GM12878 (cell line): ENCODE data around the gene BATF3. TPM values are rescaled to one million over a fixed set of nuclear protein-coding genes. Genes with fewer than 3 reads are reported as not detected.
A peak's percentile ranks its signal among the peaks of the same experiment; 100 is the strongest.

Experiments used
- ATAC-seq: fragments of 200-7000 bp; cut with Tn5 transposase; 3 replicates; pipeline ENCODE4 v1.9.1; 2020; ENCODE audit warnings: mild to moderate bottlenecking, moderate library complexity
- BruUV-seq: library from RNA; stranded (reverse); fragments of 400-500 nt; replicated peaks from 2 replicates; lab custom pipeline; 2021; lab: Mats Ljungman, UMichigan
- CTCF ChIA-PET: fragments of 300-600 bp; sonication (Branson Sonifier 250); formaldehyde crosslinking; extraction: SDS; loops from one replicate; lab custom pipeline; 2021; ENCODE audit warnings: inconsistent platforms; lab: Yijun Ruan, JAX
- POLR2A ChIA-PET: fragments of 350-600 bp; formaldehyde crosslinking; extraction: SDS; loops from one replicate; lab custom pipeline; 2021; ENCODE audit warnings: inconsistent platforms; lab: Charles Lee
- RAD21 ChIA-PET: fragments of 300-600 bp; sonication (Branson Sonifier 250); formaldehyde crosslinking; loops from one replicate; lab custom pipeline; 2023; ENCODE audit warnings: antibody characterized with exemption; ENCODE audit not compliant: unreplicated experiment; lab: Charles Lee
- SMC1A ChIA-PET: fragments of 300-600 bp; sonication (Branson Sonifier 250); formaldehyde crosslinking; loops from one replicate; lab custom pipeline; 2023; ENCODE audit not compliant: unreplicated experiment, uncharacterized antibody; lab: Charles Lee
- DNase-seq: peaks from one replicate; pipeline ENCODE4 v3.0.0-alpha.2; 2011; ENCODE audit warnings: low read depth, low spot score
- FAIRE-seq: peaks from 3 replicates; lab custom pipeline; 2011; peaks lifted over from hg19 to GRCh38; lab: Jason Lieb, UNC
- H2AFZ ChIP-seq: 2 replicates; pipeline ENCODE4 v1.6.0; 2011; ENCODE audit warnings: low read depth, low read length, control low read depth; ENCODE audit not compliant: control insufficient read depth
- H3K27ac ChIP-seq: 2 replicates; pipeline ENCODE4 v1.5.1; 2011; ENCODE audit warnings: control low read depth; ENCODE audit not compliant: control insufficient read depth, insufficient read depth
- H3K27me3 ChIP-seq, 2 experiments: replicated peaks in 1 of 2; 2 replicates each; pipeline versions ENCODE4 v1.6.0 to v1.6.1; 2011; ENCODE audit warnings: low read length in 1 of 2; ENCODE audit not compliant: control insufficient read depth in 2 of 2, insufficient read depth in 2 of 2
- H3K36me3 ChIP-seq, 2 experiments: 2 replicates each; pipeline ENCODE4 v1.5.1; 2011; ENCODE audit warnings: low read length in 1 of 2; ENCODE audit not compliant: control insufficient read depth in 2 of 2, insufficient read depth in 2 of 2
- H3K4me1 ChIP-seq: 2 replicates; pipeline ENCODE4 v1.6.1; 2011; ENCODE audit warnings: mild to moderate bottlenecking, low read length, moderate library complexity, mixed read lengths; ENCODE audit not compliant: control insufficient read depth, insufficient read depth
- H3K4me2 ChIP-seq: 2 replicates; pipeline ENCODE4 v1.6.0; 2011; ENCODE audit warnings: control low read depth; ENCODE audit not compliant: control insufficient read depth, insufficient read depth
- H3K4me3 ChIP-seq: fragments of 200-600 bp; sonication (generic); 2 replicates; pipeline ENCODE4 v1.5.1; 2016
- H3K79me2 ChIP-seq: 2 replicates; pipeline ENCODE4 v1.6.0; 2011; ENCODE audit warnings: low read length; ENCODE audit not compliant: control insufficient read depth, insufficient read depth
- H3K9ac ChIP-seq: 2 replicates; pipeline ENCODE4 v1.8.0; 2011; ENCODE audit warnings: low read length, control low read depth, mixed read lengths; ENCODE audit not compliant: control insufficient read depth, insufficient read depth
- H3K9me3 ChIP-seq: replicated peaks from 3 replicates; pipeline ENCODE4 v1.5.1; 2011; ENCODE audit warnings: mild to moderate bottlenecking, low read length; ENCODE audit not compliant: control insufficient read depth, insufficient read depth
- H4K20me1 ChIP-seq: 2 replicates; pipeline ENCODE4 v1.6.0; 2011; ENCODE audit not compliant: control insufficient read depth, insufficient read depth
- BCL11A ChIP-seq: IDR thresholded peaks from 2 replicates; pipeline ENCODE4 v1.6.1; 2011; ENCODE audit warnings: low read depth, low read length
- CBFB ChIP-seq: IDR thresholded peaks from 2 replicates; pipeline ENCODE4 v1.6.1; 2016; ENCODE audit warnings: antibody characterized with exemption, low read depth
- CREM ChIP-seq: IDR thresholded peaks from 2 replicates; pipeline ENCODE4 v1.6.1; 2014; ENCODE audit warnings: antibody characterized with exemption, low read depth
- IKZF1 ChIP-seq: fragments of 450-650 bp; conservative IDR thresholded peaks from 2 replicates; pipeline ENCODE4 v1.6.1; 2017; ENCODE audit warnings: antibody characterized with exemption, mild to moderate bottlenecking
- JUNB ChIP-seq: IDR thresholded peaks from 2 replicates; pipeline ENCODE4 v1.6.1; 2016; ENCODE audit warnings: antibody characterized with exemption, mild to moderate bottlenecking
- JUND ChIP-seq: IDR thresholded peaks from 2 replicates; pipeline ENCODE4 v1.6.1; 2012; ENCODE audit warnings: low read depth, mild to moderate bottlenecking, low read length, improper control_type of control experiment, moderate library complexity
- MTA3 ChIP-seq: IDR thresholded peaks from 2 replicates; pipeline ENCODE4 v1.6.1; 2012; ENCODE audit warnings: low read length, inconsistent platforms, borderline replicate concordance
- POU2F2 ChIP-seq: IDR thresholded peaks from 3 replicates; pipeline ENCODE4 v1.6.1; 2011; ENCODE audit warnings: low read depth, mild to moderate bottlenecking, low read length, borderline replicate concordance
- RELA ChIP-seq: fragments of 450-650 bp; IDR thresholded peaks from 2 replicates; pipeline ENCODE4 v1.8.0; 2014; ENCODE audit warnings: borderline replicate concordance; ENCODE audit not compliant: partially characterized antibody
- SMC3 ChIP-seq: IDR thresholded peaks from 2 replicates; pipeline ENCODE4 v1.6.1; 2011; ENCODE audit warnings: low read length, improper control_type of control experiment, borderline replicate concordance
- SREBF2 ChIP-seq: IDR thresholded peaks from 2 replicates; pipeline ENCODE4 v1.6.1; 2012; ENCODE audit warnings: mild to moderate bottlenecking, low read length
- SUPT20H ChIP-seq: IDR thresholded peaks from 2 replicates; pipeline ENCODE4 v1.6.1; 2011; ENCODE audit warnings: low read depth, mild to moderate bottlenecking, low read length, moderate library complexity, borderline replicate concordance; ENCODE audit not compliant: control insufficient read depth
- USF1 ChIP-seq: IDR thresholded peaks from 2 replicates; pipeline ENCODE4 v1.6.1; 2011; ENCODE audit warnings: borderline replicate concordance, low read depth, mild to moderate bottlenecking, moderate library complexity, mixed read lengths, low read length; ENCODE audit not compliant: insufficient read depth; ENCODE audit errors: extremely low read length
- ZNF217 ChIP-seq: fragments of 450-650 bp; IDR thresholded peaks from 2 replicates; pipeline ENCODE4 v1.6.1; 2017; ENCODE audit warnings: antibody characterized with exemption, mild to moderate bottlenecking
- WGBS: methylation state at CpG from one replicate; pipeline ENCODE4 v1.1.6; 2016; ENCODE audit warnings: low lambda C conversion rate; ENCODE audit not compliant: insufficient replicate concordance, insufficient coverage; ENCODE audit errors: missing lambda C conversion rate; 5-methylcytosine and 5-hydroxymethylcytosine counted together
- in situ Hi-C: fragments of 300-500 bp; cut with MboI; formaldehyde crosslinking; loops from 9 replicates; pipeline ENCODE4 v1.14.3; 2018; ENCODE audit warnings: mixed read lengths
- intact Hi-C: fragments of 100-400 bp; cut with micrococcal nuclease; formaldehyde crosslinking; loops from one replicate; pipeline ENCODE4 v1.14.2; 2022; ENCODE audit not compliant: unreplicated experiment
- polyA plus RNA-seq, 11 experiments: library from polyadenylated mRNA; depleted of rRNA in 4 of 11; unstranded in 6 of 11; stranded (reverse) in 5 of 11; fragments of >200 nt; fragmentation: Nextera tagmentation in 4 of 11; fragmentation: Illumina TruSeq in 1 of 11; extraction: Ambion mirVana in 4 of 11; extraction: Trizol in 1 of 11; gene quantifications; 1 replicate in 1 of 11; 2 replicates in 10 of 11; pipeline versions ENCODE4 v1.2.1 to v1.2.3, GENCODE V29; 2011 to 2016; ENCODE audit warnings: inconsistent platforms in 2 of 11, missing spikeins in 2 of 11, low read depth in 1 of 11
- total RNA-seq, 4 experiments: library from RNA; depleted of rRNA in 3 of 4; stranded (reverse); fragments of >200 nt in 3 of 4; fragmentation: Illumina TruSeq in 1 of 4; extraction: Trizol in 1 of 4; gene quantifications; 2 replicates each; pipeline versions ENCODE4 v1.2.1 to v1.2.3, GENCODE V29; 2013 to 2021
- TF ChIP-seq, protein P1 (sequence below): IDR thresholded peaks from 2 replicates; pipeline ENCODE4 v1.6.1; 2011; ENCODE audit warnings: mild to moderate bottlenecking, low read depth, low read length, moderate library complexity; ENCODE audit not compliant: insufficient replicate concordance

The BATF3 gene
- total and polyA plus RNA-seq, 10 of the 15 experiments (the other 5 are each of a cell fraction or from before 2014, with no cell fraction given): 11.1 to 56.8 (median 30.8) TPM

DNA sequence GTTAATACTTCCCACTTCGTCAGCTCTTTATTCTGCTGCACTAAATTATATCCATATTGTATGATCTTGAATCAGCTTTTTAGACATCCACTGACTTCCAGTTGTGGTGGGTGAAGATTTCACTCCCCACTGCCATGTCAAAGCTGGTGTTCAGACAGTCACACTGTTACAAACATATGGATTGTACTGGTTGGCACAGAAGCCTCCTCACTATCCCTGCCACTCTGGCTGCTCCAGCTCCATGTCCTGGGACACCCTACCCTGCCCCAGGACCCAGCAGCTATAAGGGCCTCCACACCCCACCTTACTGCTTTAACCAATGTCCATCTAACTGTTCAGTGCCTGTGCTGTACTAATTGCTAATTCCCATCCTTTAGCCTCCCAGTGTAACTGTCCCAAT lies 32.0 kb upstream of the BATF3 start:
- ChIA-PET CTCF (interaction anchor here (0.6 to 1.9 kb wide), 7 partner anchors 16 to 276 kb away, joined by 3 to 8 read pairs (median 4); no protein-coding TSS in a partner anchor), SMC1A (interaction anchor here (0.7 to 1.0 kb wide), 2 partner anchors 18 to 30 kb away, joined by 3 read pairs; no protein-coding TSS in a partner anchor), POLR2A (interaction anchor here (0.7 kb wide), 1 partner anchor 120 kb away, joined by 3 read pairs; no protein-coding TSS in a partner anchor), RAD21 (no interaction called here)
- H4K20me1 ChIP-seq: no peaks in the 10 kb centered on the region
- peaks cover 9% of the 10 kb centered on the region for H3K4me1 ChIP-seq
- H2AFZ ChIP-seq: no peak overlapping the region
- intact Hi-C loops (no loop called here), in situ Hi-C loops (no loop called here)
- no peak overlapping the region; the same call in 1 of the 2 replicates for H3K9ac ChIP-seq
- no TSS peak for BruUV-seq
- peaks cover 0 to under 1% of the 10 kb centered on the region in 2 experiments; a peak in 2 of 4 replicates for H3K36me3 ChIP-seq
- WGBS: 95% methylated on average over 1 of the region's 1 CpG
- FAIRE-seq (no peak), ATAC-seq (peak; percentile 45), DNase-seq (no peak)
- TF ChIP-seq JUNB: no peak
- H3K27ac ChIP-seq: no peak overlapping the region; the same call in 1 of the 2 replicates
- no peaks in the 10 kb centered on the region for H3K27me3 ChIP-seq
- peak overlapping the region; percentile 26; the same call in 1 of the 2 replicates for H3K4me2 ChIP-seq
- no peaks in the 10 kb centered on the region; the same call in 2 of the 3 replicates for H3K9me3 ChIP-seq
- no peaks in the 10 kb centered on the region for H3K79me2 ChIP-seq
- no peak overlapping the region for H3K4me3 ChIP-seq

- 67% methylated on average over 5 of the region's 5 CpGs for WGBS
- no TSS peak for BruUV-seq
- no peak for TF ChIP-seq CBFB
- TF ChIP-seq, protein P1, sequence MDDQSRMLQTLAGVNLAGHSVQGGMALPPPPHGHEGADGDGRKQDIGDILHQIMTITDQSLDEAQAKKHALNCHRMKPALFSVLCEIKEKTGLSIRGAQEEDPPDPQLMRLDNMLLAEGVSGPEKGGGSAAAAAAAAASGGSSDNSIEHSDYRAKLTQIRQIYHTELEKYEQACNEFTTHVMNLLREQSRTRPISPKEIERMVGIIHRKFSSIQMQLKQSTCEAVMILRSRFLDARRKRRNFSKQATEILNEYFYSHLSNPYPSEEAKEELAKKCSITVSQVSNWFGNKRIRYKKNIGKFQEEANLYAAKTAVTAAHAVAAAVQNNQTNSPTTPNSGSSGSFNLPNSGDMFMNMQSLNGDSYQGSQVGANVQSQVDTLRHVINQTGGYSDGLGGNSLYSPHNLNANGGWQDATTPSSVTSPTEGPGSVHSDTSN: no peak
- TF ChIP-seq POU2F2: no peak
- no peak for TF ChIP-seq SMC3
- TF ChIP-seq IKZF1: no peak
- no peak for TF ChIP-seq ZNF217
- no peak for TF ChIP-seq MTA3
- TF ChIP-seq SUPT20H: no peak
- TF ChIP-seq JUND: no peak
- TF ChIP-seq BCL11A: no peak
- TF ChIP-seq CREM: no peak
- TF ChIP-seq USF1: no peak
- TF ChIP-seq RELA: no peak
- TF ChIP-seq SREBF2: no peak
- ChIA-PET SMC1A (interaction anchor here (0.8 to 1.2 kb wide), 4 partner anchors 12 to 54 kb away, joined by 3 read pairs; no protein-coding TSS in a partner anchor), POLR2A (interaction anchor here (1.1 to 1.2 kb wide), 2 partner anchors 9 to 10 kb away, joined by 4 to 5 read pairs; no protein-coding TSS in a partner anchor), CTCF (interaction anchor here (1.1 to 3.8 kb wide), 2 partner anchors 21 to 57 kb away, joined by 3 to 12 read pairs; no protein-coding TSS in a partner anchor), RAD21 (no interaction called here)
- Histone ChIP-seq H3K4me3 (no peak overlapping the region), H4K20me1 (no peaks in the 10 kb centered on the region), H3K36me3 (peaks cover 0 to 3% of the 10 kb centered on the region in 2 experiments; a peak in 2 of 4 replicates), H2AFZ (no peak overlapping the region), H3K9me3 (no peaks in the 10 kb centered on the region; the same call in 2 of the 3 replicates), H3K27ac (no peak overlapping the region), H3K4me2 (no peak overlapping the region), H3K4me1 (peaks cover 9% of the 10 kb centered on the region), H3K9ac (no peak overlapping the region), H3K79me2 (no peaks in the 10 kb centered on the region), H3K27me3 (no peaks in the 10 kb centered on the region)
- no peak for FAIRE-seq
- DNase-seq: no peak
- ATAC-seq: no peak
- in situ Hi-C loops (no loop called here), intact Hi-C loops (no loop called here)
Measured at GRCh38 chr1:212728606-212729005, 29.0 kb upstream of the BATF3 start.
